Activated CD4-positive, alpha-beta T cell treated with anti-CD3 and anti-CD28 coated beads, Interleukin-2, amount 10 ng/mL, durations not matched to agents 24 days and 14 days (primary cell): ENCODE data around the gene MSANTD2. TPM values are rescaled to one million over a fixed set of nuclear protein-coding genes. Genes with fewer than 3 reads are reported as not detected.

ENCODE experiments used
- DNase-seq: peaks from one replicate; pipeline ENCODE4 v3.0.0; 2022
- H3K27ac Mint-ChIP-seq: one replicate; pipeline ENCODE4 v1.8.0; 2022; ENCODE audit warnings: mild to moderate bottlenecking, mixed read lengths
- H3K27me3 Mint-ChIP-seq: one replicate; pipeline ENCODE4 v1.8.0; 2022; ENCODE audit warnings: mixed read lengths
- H3K36me3 Mint-ChIP-seq: one replicate; pipeline ENCODE4 v1.8.0; 2022; ENCODE audit warnings: low read depth, mild to moderate bottlenecking, mixed read lengths
- H3K4me1 Mint-ChIP-seq: one replicate; pipeline ENCODE4 v1.8.0; 2021; ENCODE audit warnings: mixed read lengths
- H3K4me3 Mint-ChIP-seq: one replicate; pipeline ENCODE4 v1.8.0; 2022; ENCODE audit warnings: mild to moderate bottlenecking, moderate library complexity, mixed read lengths
- H3K9me3 Mint-ChIP-seq: one replicate; pipeline ENCODE4 v1.8.0; 2021; ENCODE audit warnings: mixed read lengths
- intact Hi-C: fragments of 100-400 bp; cut with micrococcal nuclease; formaldehyde crosslinking; loops from one replicate; pipeline ENCODE4 v1.15.1; 2023
- total RNA-seq: library from RNA; stranded (reverse); gene quantifications from 2 replicates; pipeline ENCODE4 v1.2.3, GENCODE V29; 2022

MSANTD2 gene
- total RNA-seq, 1 donor from 2014 or later, result 10.6 TPM

DNA sequence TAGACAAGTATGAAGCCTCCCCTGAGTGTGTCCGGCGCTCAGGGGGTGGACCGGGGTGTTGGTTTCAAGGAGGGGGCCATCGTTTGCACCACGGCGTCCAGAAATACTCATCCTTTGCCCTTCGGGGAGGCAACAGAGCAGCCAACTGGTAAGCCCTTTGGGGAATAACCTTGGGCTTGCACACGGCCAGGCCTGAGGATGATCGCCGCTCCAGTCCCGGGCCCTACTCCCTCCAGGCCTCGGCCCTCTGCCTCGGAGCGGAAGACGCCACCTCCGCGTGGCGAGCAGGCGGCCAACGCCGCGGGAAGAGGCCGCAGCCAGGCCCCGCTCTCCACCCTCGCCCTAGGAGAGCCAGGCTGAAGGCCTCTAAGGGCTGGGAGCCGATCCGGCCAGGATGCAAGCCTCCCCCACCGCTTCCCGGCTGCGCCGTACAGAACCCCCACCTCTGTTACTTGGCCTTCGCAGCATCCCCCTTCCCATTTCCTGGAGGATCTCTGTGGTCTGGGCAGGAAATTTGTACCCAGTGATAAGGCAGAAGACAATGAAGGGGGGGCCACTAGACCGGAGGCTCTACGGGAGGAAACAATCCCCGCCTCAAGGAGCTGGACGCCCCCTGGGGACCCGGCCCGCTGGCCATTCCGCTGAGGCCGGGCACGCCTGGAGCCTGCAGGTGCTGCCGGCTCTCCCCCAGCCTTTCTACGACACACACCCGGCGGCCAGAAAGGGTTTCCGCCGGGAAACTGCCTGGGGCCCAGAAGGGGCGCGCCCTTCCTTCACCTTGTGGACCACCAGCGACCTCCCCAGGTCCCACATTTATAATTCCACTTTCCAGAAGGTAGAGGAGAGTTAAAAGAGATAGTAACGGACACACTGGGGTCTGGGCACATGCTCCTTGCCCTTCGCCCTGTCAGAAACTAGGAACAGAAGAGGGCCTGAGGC is 40.7 kb downstream of the MSANTD2 start:
- DNase-seq, result no peak
- H3K9me3 Mint-ChIP-seq, result no peaks in the 10 kb centered on the region
- H3K4me1 Mint-ChIP-seq, result peaks cover 12% of the 10 kb centered on the region
- intact Hi-C loops, result loop anchor here (2.0 to 10.0 kb wide), 2 partner anchors 107 to 405 kb away; partner anchors contain the start of gene PKNOX2
- H3K4me3 Mint-ChIP-seq, result no peak overlapping the region
- H3K27me3 Mint-ChIP-seq, result peaks cover 45% of the 10 kb centered on the region
- H3K27ac Mint-ChIP-seq, result no peak overlapping the region
- H3K36me3 Mint-ChIP-seq, result peaks cover 2% of the 10 kb centered on the region

DNA sequence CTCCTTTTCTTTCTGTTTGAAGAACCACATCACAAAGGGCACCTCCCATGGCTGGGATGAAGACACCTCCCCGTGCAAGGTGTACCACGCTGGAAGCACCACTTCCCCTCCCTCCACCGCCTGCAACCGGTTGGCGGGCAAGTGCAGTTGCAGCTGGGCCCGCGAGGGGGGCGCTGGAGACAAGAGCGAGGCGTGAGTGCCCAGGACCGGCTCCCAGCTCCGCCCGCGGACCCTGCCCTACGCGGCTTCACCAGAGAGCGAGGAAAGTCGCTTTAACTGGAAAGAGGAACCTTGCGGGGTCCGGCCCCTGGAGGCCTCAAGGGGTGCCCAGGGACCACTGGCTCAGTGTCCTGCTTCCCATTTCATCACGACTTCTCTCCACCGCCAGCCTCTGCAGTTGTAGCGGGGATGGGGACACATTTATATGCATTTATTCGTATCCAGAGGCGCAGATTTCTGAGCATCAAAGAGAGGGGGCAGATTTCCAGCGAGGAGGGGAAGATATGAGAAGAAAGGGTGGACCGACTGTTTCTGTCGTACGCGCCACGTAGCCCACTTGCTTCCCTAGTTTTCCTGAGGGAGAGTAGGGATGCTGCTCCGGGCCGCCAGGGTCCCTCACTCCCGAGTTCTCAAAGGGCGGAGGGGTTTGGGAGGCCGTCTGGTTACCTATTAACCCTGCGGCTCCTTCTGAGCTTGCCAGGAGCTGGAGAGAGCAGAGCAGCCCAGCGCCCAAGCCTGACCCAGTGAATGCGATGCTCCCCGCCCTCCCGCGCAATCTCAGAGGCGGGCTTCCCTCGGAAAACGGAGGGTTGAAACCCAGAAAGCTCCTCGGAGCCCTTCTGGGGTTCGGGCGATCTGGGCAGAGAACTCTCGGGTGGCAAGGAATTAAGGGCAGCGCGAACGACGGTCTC is 41.6 kb downstream of the MSANTD2 start:
- no peak overlapping the region for H3K27ac Mint-ChIP-seq
- H3K27me3 Mint-ChIP-seq, result peaks cover 45% of the 10 kb centered on the region
- peaks cover 2% of the 10 kb centered on the region for H3K36me3 Mint-ChIP-seq
- H3K4me1 Mint-ChIP-seq, result peaks cover 12% of the 10 kb centered on the region
- intact Hi-C loops, result loop anchor here (1.0 to 10.0 kb wide), 4 partner anchors 79 to 406 kb away; partner anchors contain the start of genes PKNOX2, SIAE and SPA17
- H3K9me3 Mint-ChIP-seq, result no peaks in the 10 kb centered on the region
- peak; percentile 92 for DNase-seq
- H3K4me3 Mint-ChIP-seq, result peak overlapping the region; percentile 80

GRCh38 chr11:124757320-124757719 is 42.9 kb downstream of the MSANTD2 start:
- peaks cover 45% of the 10 kb centered on the region for H3K27me3 Mint-ChIP-seq
- intact Hi-C loops, result loop anchor here (10.0 kb wide), 1 partner anchor 407 kb away; the partner anchor contains the start of gene PKNOX2
- H3K27ac Mint-ChIP-seq, result no peak overlapping the region
- H3K4me1 Mint-ChIP-seq, result peaks cover 10% of the 10 kb centered on the region
- no peak for DNase-seq
- peaks cover 2% of the 10 kb centered on the region for H3K36me3 Mint-ChIP-seq
- no peak overlapping the region for H3K4me3 Mint-ChIP-seq
- no peaks in the 10 kb centered on the region for H3K9me3 Mint-ChIP-seq

GRCh38 chr11:124756753-124757227 is 43.4 kb downstream of the MSANTD2 start:
- peaks cover 10% of the 10 kb centered on the region for H3K4me1 Mint-ChIP-seq
- H3K27ac Mint-ChIP-seq, result no peak overlapping the region
- no peaks in the 10 kb centered on the region for H3K9me3 Mint-ChIP-seq
- H3K27me3 Mint-ChIP-seq, result peaks cover 45% of the 10 kb centered on the region
- H3K36me3 Mint-ChIP-seq, result peaks cover 2% of the 10 kb centered on the region
- DNase-seq, result no peak
- no peak overlapping the region for H3K4me3 Mint-ChIP-seq
- intact Hi-C loops, result loop anchor here (10.0 kb wide), 1 partner anchor 408 kb away; the partner anchor contains the start of gene PKNOX2

DNA sequence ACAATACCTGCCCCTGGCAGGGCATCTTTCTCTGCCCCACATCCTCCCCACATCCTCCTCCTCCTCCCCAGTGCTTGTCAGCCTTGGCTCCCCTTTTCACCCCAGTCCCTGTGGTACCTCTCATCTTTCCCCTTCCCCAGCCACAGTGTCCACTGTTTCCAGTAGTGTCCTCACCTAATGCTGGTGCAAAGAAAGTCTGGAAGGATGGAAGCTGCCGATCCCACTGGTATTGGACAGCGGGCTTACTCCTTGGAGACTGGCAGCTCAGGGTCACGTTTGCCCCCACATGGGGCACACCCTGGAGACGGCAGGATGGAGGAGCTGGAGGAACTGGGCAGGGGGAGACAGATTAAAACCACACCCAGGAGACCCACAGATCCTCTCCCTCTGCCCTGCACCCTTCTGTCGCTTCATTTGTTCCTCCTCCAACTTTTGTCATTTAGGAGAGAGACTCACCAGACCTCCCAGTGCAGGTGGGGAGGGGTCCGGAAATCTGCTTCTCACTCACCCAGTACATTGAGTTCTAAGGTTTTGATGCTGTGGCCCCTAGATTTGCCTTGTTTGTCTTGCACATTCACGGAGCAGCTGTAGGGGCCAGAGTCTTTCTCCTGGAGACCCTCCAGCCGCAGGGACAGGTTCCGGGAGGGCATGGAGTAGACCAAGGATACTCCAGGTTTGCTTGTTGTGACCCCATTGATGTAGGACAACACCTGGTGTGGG is 44.0 kb downstream of the MSANTD2 start:
- Mint-ChIP-seq H3K4me3 (no peak overlapping the region), H3K4me1 (peaks cover 7% of the 10 kb centered on the region), H3K27ac (no peak overlapping the region), H3K9me3 (no peaks in the 10 kb centered on the region), H3K27me3 (peaks cover 40% of the 10 kb centered on the region), H3K36me3 (peaks cover 2% of the 10 kb centered on the region)
- peak; percentile 47 for DNase-seq
- intact Hi-C loops, result loop anchor here (10.0 kb wide), 1 partner anchor 409 kb away; the partner anchor contains the start of gene PKNOX2

DNA sequence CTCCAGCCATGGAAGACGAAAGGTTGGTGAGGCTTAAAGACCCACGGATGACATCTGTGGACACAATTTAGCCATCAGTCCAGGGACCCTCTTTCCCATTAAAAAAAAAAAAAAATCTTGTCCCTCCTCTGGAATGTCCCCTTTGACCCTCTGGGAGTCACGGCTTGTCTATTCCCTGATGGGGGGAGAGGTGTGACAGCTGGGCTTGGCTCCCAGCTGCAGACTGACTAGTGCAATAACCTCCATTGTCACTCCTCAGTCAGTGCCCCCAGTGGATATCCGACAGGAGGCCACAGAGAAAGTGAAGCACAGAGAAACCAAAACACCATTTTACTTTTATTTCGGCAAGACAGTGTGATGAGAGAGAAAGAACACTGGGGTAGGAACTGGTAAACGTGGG is 45.5 kb downstream of the MSANTD2 start:
- Mint-ChIP-seq H3K27ac (no peak overlapping the region), H3K27me3 (peaks cover 31% of the 10 kb centered on the region), H3K4me3 (no peak overlapping the region), H3K9me3 (no peaks in the 10 kb centered on the region), H3K36me3 (peaks cover 2% of the 10 kb centered on the region), H3K4me1 (peaks cover 12% of the 10 kb centered on the region)
- intact Hi-C loops, result loop anchor here (10.0 kb wide), 1 partner anchor 410 kb away; the partner anchor contains the start of gene PKNOX2
- no peak for DNase-seq

DNA sequence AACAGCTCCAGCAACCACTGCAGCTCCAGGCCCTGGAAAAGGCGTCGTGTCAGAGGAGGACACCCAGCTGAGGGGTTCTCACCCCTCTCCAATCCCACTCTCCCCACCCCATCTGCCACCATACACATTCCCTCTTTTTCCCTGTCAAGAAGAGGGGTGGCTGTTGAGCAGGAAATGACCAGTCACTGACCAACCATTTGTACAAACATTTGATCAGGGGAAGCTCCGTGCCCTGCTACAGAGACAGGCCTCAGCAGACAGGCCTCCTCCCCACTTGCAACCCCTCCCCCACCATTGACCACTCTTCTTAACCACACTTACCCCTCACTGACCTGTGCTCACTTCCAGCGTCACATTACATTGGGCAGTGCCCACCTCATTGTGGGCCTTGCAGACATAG is 45.9 kb downstream of the MSANTD2 start:
- Mint-ChIP-seq H3K27ac (no peak overlapping the region), H3K36me3 (peaks cover 2% of the 10 kb centered on the region), H3K9me3 (no peaks in the 10 kb centered on the region), H3K27me3 (peaks cover 30% of the 10 kb centered on the region), H3K4me3 (no peak overlapping the region), H3K4me1 (peaks cover 15% of the 10 kb centered on the region)
- no peak for DNase-seq
- intact Hi-C loops, result loop anchor here (10.0 kb wide), 1 partner anchor 410 kb away; the partner anchor contains the start of gene PKNOX2

GRCh38 chr11:124753624-124754023 is 46.6 kb downstream of the MSANTD2 start:
- intact Hi-C loops, result loop anchor here (10.0 kb wide), 1 partner anchor 411 kb away; the partner anchor contains the start of gene PKNOX2
- no peak for DNase-seq
- Mint-ChIP-seq H3K4me1 (peaks cover 17% of the 10 kb centered on the region), H3K9me3 (no peaks in the 10 kb centered on the region), H3K4me3 (no peak overlapping the region), H3K27ac (no peak overlapping the region), H3K36me3 (peaks cover 2% of the 10 kb centered on the region), H3K27me3 (peaks cover 26% of the 10 kb centered on the region)

DNA sequence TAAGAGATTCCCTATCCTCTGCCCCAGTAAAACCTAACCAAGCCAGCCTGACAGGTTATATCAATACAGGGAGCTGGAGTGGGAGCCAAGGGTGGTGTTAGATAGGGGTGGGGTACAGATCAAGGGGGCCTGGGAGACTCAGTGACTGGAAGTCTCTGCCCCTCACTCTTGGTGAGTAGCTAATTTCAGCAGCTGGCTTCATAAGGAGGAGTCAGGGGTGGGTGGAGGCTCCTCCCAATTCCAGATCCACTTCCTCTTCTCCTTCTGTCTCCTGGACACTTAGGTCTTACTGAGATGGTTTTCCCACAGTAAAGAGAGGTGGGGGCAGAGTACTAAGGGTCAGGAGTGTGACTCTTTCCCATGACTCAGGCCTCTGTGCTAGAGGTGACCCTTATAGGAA is 47.0 kb downstream of the MSANTD2 start:
- intact Hi-C loops, result loop anchor here (10.0 kb wide), 1 partner anchor 412 kb away; the partner anchor contains the start of gene PKNOX2
- no peaks in the 10 kb centered on the region for H3K36me3 Mint-ChIP-seq
- H3K4me3 Mint-ChIP-seq, result no peak overlapping the region
- H3K27ac Mint-ChIP-seq, result no peak overlapping the region
- H3K4me1 Mint-ChIP-seq, result peaks cover 17% of the 10 kb centered on the region
- no peak for DNase-seq
- peaks cover 22% of the 10 kb centered on the region for H3K27me3 Mint-ChIP-seq
- H3K9me3 Mint-ChIP-seq, result no peaks in the 10 kb centered on the region

DNA sequence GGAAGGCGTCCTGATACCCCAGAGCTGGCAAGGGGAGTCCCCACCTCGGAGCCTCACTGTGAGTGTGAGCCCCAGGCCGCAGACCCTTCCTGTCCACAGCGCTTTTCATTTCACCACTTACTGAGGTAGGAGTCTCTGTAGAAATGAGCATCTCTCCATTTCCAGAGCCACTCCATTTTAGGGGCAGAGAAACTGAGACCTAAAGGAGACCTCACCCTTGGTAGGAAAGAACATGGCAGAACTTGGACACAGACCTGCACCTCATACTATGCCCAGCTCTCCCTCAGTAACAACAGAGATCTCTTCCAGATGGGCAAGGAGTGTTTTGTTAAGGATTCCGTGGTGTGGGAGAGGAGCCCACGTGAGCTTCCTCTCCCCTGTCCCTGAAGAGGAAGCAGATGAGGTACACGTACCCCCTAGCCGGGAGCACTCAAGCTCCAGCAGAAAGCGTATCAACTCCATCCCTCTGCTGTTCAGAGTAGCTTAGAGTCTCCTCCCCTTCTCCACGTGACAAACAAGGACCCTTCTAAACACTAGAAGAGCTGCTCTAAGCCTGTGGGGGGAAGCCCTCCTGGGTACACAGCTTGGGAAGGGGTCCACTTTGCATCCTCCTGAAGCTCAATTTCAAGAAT is 47.6 kb downstream of the MSANTD2 start:
- intact Hi-C loops, result loop anchor here (10.0 kb wide), 1 partner anchor 412 kb away; the partner anchor contains the start of gene PKNOX2
- H3K4me3 Mint-ChIP-seq, result no peak overlapping the region
- H3K27ac Mint-ChIP-seq, result no peak overlapping the region

GRCh38 chr11:124751741-124752470 is 48.3 kb downstream of the MSANTD2 start, which contains the start of gene VSIG2:
Gene VSIG2, minus strand, starts transcription at chr11:124752255. Its CDS starts 118 bp downstream, at chr11:124752137.
- intact Hi-C loops, result loop anchor here (10.0 kb wide), 1 partner anchor 413 kb away; the partner anchor contains the start of gene PKNOX2
- Mint-ChIP-seq H3K27ac (no peak within 1 kb of the TSS), H3K4me1 (peaks cover 22% of the 10 kb centered on the region)

More for the DNA sequence above, 47.6 kb downstream of the MSANTD2 start:
- H3K36me3 Mint-ChIP-seq, result no peaks in the 10 kb centered on the region
- DNase-seq, result no peak
- H3K4me1 Mint-ChIP-seq, result peaks cover 18% of the 10 kb centered on the region
- no peaks in the 10 kb centered on the region for H3K9me3 Mint-ChIP-seq
- H3K27me3 Mint-ChIP-seq, result peaks cover 16% of the 10 kb centered on the region

DNA sequence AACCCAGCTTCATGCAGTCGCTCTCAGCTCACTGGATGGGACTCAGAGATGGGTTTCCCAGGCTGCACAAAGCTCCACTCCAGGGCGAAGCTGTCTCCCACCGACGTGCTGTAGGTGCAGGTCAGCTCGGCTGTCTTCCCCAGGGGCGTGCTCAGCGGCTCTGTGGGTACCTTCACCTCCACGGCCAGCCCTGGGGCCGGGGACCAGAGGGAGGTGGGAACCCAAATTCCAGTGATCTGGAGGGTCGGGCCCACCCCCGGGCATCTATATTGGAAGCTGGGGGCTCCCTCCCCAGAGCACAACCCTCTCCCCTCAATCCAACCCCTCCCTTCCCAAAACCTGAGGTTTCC is 48.8 kb downstream of the MSANTD2 start:
- intact Hi-C loops, result loop anchor here (10.0 kb wide), 1 partner anchor 413 kb away; the partner anchor contains the start of gene PKNOX2
- no peak overlapping the region for H3K27ac Mint-ChIP-seq
- H3K27me3 Mint-ChIP-seq, result peaks cover 8% of the 10 kb centered on the region
- peaks cover 27% of the 10 kb centered on the region for H3K4me1 Mint-ChIP-seq
- no peak overlapping the region for H3K4me3 Mint-ChIP-seq
- DNase-seq, result no peak
- no peaks in the 10 kb centered on the region for H3K36me3 Mint-ChIP-seq
- no peaks in the 10 kb centered on the region for H3K9me3 Mint-ChIP-seq

More at GRCh38 chr11:124751741-124752470, 48.3 kb downstream of the MSANTD2 start, which contains the start of gene VSIG2:
- Mint-ChIP-seq H3K36me3 (no peaks in the 10 kb centered on the region), H3K27me3 (peaks cover 12% of the 10 kb centered on the region), H3K4me3 (no peak within 1 kb of the TSS), H3K9me3 (no peaks in the 10 kb centered on the region)
- DNase-seq, result no peak
